ENCODE measurements around the gene SRSF7. TPM values are rescaled to one million over a fixed set of nuclear protein-coding genes. Genes with fewer than 3 reads are reported as not detected.

The SRSF7 gene
- total and polyA plus RNA-seq, 9 of the 15 experiments (the other 6 are each of a cell fraction or from before 2014, with no cell fraction given) = 219 to 726 (median 375) TPM

GRCh38 chr2:38750011-38750890 is 910 bp downstream of the SRSF7 start (continued):
- TF ChIP-seq ZC3H4 (CRISPR knock-in tag; IDR thresholded peaks at IDR 0.05; ENCODE audit: borderline replicate concordance) = no peak; the same call in 1 of the 2 replicates
- no peak for TF ChIP-seq ELK3 (CRISPR knock-in tag; IDR thresholded peaks at IDR 0.05)
- TF ChIP-seq KDM1A (IDR thresholded peaks at IDR 0.05) = no peak
- TF ChIP-seq CHD1 (IDR thresholded peaks at IDR 0.05; ENCODE audit: low read length) = no peak
- no peak for TF ChIP-seq CCAR2 (IDR thresholded peaks at IDR 0.05; ENCODE audit: low read depth, low read length)
- TF ChIP-seq STAT5A (IDR thresholded peaks at IDR 0.05; ENCODE audit: borderline replicate concordance, low read length) = no peak
- TF ChIP-seq THAP7 (CRISPR knock-in tag; IDR thresholded peaks at IDR 0.05) = 0 out of 2 replicates have a peak, but pooled peaks have one; percentile 59
- no peak for TF ChIP-seq BCLAF1 (IDR thresholded peaks at IDR 0.05; ENCODE audit: borderline replicate concordance in 1 of 2, control insufficient read depth in 1 of 2, low read depth in 2 of 2, low read length in 1 of 2)
- TF ChIP-seq LEF1 (IDR thresholded peaks at IDR 0.05) = no peak
- TF ChIP-seq E2F8 (IDR thresholded peaks at IDR 0.05; ENCODE audit: low read depth, partially characterized antibody) = peak; percentile 67
- no peak for TF ChIP-seq ZNF3 (CRISPR knock-in tag; IDR thresholded peaks at IDR 0.05)
- TF ChIP-seq HLTF (IDR thresholded peaks at IDR 0.05) = no peak
- TF ChIP-seq PCBP2 (IDR thresholded peaks at IDR 0.05; ENCODE audit: low read depth, low read length, poor library complexity, severe bottlenecking) = no peak
- no peak for TF ChIP-seq POLR2AphosphoS5 (IDR thresholded peaks at IDR 0.05; ENCODE audit: control insufficient read depth, insufficient read depth, low read depth, low read length)
- TF ChIP-seq NONO (IDR thresholded peaks at IDR 0.05; ENCODE audit: low read depth in 2 of 2, low read length in 1 of 2) = peak; percentile 58 to 86; a peak in 3 of 4 replicates
- TF ChIP-seq ILK (tag; IDR thresholded peaks at IDR 0.05; ENCODE audit: borderline replicate concordance, low read depth) = no peak
- TF ChIP-seq, protein P1, sequence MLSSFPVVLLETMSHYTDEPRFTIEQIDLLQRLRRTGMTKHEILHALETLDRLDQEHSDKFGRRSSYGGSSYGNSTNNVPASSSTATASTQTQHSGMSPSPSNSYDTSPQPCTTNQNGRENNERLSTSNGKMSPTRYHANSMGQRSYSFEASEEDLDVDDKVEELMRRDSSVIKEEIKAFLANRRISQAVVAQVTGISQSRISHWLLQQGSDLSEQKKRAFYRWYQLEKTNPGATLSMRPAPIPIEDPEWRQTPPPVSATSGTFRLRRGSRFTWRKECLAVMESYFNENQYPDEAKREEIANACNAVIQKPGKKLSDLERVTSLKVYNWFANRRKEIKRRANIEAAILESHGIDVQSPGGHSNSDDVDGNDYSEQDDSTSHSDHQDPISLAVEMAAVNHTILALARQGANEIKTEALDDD (IDR thresholded peaks at IDR 0.05) = no peak

All from K562 (cell line).